ENCODE data around the gene PALLD. TPM values are rescaled to one million over a fixed set of nuclear protein-coding genes. Genes with fewer than 3 reads are reported as not detected.
A peak's percentile ranks its signal among the peaks of the same experiment; 100 is the strongest.

Gene PALLD
- total RNA-seq, 1 experiment from 2014 or later: 0.51 TPM

DNA sequence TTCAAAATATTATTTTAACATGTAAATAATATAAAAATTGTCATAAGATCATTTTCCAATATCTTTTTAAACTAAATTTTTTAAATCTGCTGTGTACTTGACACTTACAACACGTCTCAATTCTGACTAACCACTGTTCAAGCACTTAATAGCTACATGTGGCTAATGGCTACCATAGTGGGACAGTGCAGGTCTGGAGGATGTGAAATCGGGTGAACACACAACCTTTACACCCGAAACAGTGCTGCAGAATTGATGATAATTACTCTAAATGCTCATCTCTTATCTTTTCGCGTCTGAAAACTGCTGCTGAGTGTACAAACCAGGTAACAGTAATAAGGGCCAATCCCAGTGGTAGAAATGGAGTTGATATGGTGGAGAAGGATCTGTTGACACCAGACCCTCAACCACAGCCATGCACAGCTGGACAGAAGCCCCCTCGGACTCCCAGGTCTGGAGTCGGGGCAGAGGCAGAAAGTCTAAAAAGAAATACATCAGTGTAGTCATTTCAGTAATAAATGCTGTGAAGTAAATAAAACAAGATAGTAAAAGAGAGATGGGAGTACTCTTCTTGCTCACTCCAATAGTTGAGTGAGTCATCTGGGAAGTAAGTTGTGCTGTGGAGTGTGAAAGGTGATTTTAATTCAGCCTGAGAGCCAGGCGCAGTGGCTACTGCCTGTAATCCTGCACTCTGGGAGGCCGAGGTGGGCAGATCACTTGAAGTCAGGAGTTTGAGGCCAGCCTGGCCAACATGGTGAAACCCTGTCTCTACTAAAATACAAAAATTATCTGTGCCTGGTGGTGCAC lies 363.2 kb downstream of the PALLD start:
- DNase-seq (ENCODE audit: low spot score): no peak
- in situ Hi-C loops (cut with HindIII; ENCODE audit: low sequenced_read_pairs): no loop called here

DNA sequence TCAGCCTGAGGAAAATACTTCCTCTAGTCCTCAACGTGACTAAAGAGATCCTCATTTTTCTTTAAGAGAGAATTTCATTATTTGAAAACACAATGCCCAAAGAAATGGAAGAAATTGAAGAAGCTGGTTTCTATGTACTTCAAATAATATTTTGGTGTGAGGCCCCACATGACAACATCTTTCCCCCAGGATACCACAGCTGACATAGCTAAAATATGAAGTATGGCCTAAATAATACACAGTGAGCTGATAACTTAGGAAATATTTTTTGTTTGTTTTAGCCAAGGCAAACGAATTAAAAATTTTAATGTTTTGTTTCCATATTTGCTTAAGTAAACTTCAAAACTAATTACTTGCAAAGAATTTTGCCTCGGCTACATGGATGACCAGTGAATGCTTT lies 364.0 kb downstream of the PALLD start:
- DNase-seq (ENCODE audit: low spot score): no peak
- in situ Hi-C loops (cut with HindIII; ENCODE audit: low sequenced_read_pairs): no loop called here

GRCh38 chr4:168863719-168864647 lies 367.1 kb downstream of the PALLD start:
- DNase-seq (ENCODE audit: low spot score): no peak
- in situ Hi-C loops (cut with HindIII; ENCODE audit: low sequenced_read_pairs): no loop called here

DNA sequence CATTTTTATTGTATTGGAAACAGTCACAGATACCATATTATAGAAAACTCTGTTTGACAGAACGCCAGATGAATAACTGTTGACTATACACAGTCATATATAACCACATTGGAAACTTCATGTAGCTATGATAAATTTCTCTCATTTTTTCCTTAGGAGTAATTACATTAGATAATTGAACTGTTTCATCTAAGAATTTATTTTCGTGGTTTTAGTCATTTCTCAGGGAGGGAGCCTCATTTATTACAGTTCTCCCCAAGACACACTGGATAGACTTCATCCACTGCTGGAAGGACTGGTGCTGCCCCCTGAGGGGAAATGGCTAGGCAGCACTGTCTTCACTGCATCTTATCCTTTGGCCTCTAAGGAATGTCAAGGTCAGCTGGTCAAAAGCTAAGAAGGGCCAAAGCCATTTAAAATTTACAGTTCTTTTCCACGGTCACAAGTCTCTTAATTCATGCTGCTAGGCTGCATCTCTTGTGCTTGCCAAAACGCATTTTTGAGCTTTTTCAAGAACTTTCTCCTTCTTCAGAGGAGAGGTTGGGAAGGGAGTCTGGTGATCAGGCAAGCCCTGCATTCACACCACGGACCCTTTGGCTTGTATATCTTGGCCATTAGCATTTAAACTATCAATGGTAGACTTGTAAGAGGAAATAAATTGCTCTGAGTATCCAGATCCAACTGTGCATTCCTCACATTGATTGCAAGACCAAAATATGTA lies 368.1 kb downstream of the PALLD start:
- in situ Hi-C loops (cut with HindIII; ENCODE audit: low sequenced_read_pairs): no loop called here
- DNase-seq (ENCODE audit: low spot score): no peak

- no peak for DNase-seq (ENCODE audit: low spot score)
- in situ Hi-C loops (cut with HindIII; ENCODE audit: low sequenced_read_pairs): no loop called here
These were observed 369.0 kb downstream of the PALLD start for GRCh38 chr4:168865854-168866253.

DNA sequence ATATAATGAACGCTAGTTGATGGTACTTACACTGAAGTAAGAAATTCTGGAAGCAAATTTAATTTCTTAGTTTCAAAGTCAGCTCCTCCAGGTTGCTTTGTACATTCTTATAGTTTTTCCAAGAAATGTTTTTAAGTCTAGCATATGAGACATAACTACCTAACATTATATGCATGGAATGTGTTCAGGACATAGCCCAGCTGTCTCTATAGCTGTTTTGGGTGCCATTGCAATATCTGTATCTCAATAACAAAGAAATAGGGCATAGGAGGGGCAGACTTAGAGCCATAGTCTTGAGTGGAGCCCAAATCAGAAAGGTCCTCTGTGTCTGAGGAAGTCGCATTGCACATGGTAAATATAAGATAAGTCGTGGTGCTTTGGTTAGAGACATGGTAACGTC lies 369.8 kb downstream of the PALLD start:
- in situ Hi-C loops (cut with HindIII; ENCODE audit: low sequenced_read_pairs): no loop called here
- no peak for DNase-seq (ENCODE audit: low spot score)

- in situ Hi-C loops (cut with HindIII; ENCODE audit: low sequenced_read_pairs): no loop called here
These were observed 370.3 kb downstream of the PALLD start for GRCh38 chr4:168867128-168867527.

GRCh38 chr4:168868044-168868781 lies 371.4 kb downstream of the PALLD start:
- in situ Hi-C loops (cut with HindIII; ENCODE audit: low sequenced_read_pairs): no loop called here

More at GRCh38 chr4:168867128-168867527, 370.3 kb downstream of the PALLD start:
- DNase-seq (ENCODE audit: low spot score): no peak

DNA sequence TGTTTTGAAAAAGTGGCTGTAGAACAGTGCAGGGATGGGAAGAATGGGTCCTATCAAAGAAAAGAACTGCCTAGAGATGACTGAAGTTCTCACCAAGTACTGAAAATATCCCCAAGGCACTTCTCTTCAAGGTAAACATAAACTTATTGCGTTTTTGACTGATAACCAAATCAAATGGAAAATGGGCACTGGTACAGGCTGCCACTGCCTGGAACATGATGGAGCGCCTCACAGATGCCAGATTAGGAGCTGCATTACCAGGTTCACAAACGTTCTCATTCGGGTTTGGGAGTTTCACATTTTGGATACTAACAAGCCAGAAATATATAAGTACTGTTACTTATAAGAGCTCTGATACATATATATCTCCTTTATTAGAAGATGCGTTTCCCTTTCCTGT lies 371.9 kb downstream of the PALLD start:
- in situ Hi-C loops (cut with HindIII; ENCODE audit: low sequenced_read_pairs): no loop called here
- DNase-seq (ENCODE audit: low spot score): no peak

More at GRCh38 chr4:168868044-168868781, 371.4 kb downstream of the PALLD start:
- no peak for DNase-seq (ENCODE audit: low spot score)

DNA sequence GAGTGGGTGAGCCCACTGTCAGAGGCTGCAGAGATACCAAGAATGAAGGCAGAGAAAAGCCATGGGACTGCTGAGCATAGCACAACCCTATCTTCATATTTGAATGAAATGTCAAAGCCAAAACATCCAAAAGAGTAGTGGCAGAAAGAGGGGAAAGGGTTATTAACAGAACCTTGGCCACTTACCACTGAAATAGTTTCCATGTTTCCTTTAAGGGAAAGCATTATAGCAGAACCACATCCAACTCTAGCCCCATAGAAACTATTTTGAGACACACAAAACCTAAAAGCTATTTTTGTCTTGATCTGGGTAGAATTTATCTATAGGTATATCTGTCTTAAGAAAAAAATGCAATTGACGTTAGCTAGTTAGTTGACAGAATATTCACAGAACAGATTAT lies 373.2 kb downstream of the PALLD start:
- in situ Hi-C loops (cut with HindIII; ENCODE audit: low sequenced_read_pairs): no loop called here
- DNase-seq (ENCODE audit: low spot score): no peak

GRCh38 chr4:168871632-168872031 lies 374.8 kb downstream of the PALLD start:
- no peak for DNase-seq (ENCODE audit: low spot score)
- in situ Hi-C loops (cut with HindIII; ENCODE audit: low sequenced_read_pairs): no loop called here

DNA sequence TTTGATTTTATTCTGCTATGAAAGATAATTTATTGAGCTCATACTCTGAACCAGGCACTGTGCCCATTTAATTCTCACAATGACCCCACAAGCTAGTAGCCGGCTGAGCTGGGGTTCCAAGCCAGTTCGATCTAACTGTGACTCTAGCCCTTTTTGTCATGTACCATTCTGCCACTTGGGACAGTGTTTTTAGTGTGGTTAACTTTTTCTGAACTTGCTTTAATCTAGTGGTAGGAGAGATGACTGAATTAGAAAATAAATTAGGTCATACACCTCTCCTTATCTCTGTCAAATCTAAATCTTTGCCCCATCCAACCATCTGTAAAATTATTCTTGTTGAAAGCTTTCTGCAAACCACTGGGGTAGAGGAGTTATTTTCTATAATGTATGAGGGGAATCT lies 377.2 kb downstream of the PALLD start:
- no peak for DNase-seq (ENCODE audit: low spot score)
- in situ Hi-C loops (cut with HindIII; ENCODE audit: low sequenced_read_pairs): no loop called here

DNA sequence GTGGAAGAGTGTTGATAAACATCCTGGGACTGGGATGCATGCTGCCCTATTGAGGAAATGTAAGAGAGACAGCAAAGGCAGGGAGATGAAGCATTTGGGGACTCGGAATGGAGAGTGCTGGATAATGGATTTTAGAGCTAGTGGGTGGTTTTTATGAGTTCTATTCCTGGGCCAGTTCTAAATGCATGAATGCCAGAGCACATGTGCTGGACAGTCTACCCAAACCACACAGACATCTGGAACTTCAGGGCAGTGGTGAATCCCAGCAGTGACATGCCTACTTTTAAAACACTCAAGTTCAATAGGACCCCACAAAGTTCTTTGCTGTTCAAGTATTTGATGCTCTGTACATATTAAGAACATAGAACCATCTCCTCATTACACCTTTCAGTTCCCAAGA lies 379.3 kb downstream of the PALLD start:
- no peak for DNase-seq (ENCODE audit: low spot score)
- in situ Hi-C loops (cut with HindIII; ENCODE audit: low sequenced_read_pairs): no loop called here

DNA sequence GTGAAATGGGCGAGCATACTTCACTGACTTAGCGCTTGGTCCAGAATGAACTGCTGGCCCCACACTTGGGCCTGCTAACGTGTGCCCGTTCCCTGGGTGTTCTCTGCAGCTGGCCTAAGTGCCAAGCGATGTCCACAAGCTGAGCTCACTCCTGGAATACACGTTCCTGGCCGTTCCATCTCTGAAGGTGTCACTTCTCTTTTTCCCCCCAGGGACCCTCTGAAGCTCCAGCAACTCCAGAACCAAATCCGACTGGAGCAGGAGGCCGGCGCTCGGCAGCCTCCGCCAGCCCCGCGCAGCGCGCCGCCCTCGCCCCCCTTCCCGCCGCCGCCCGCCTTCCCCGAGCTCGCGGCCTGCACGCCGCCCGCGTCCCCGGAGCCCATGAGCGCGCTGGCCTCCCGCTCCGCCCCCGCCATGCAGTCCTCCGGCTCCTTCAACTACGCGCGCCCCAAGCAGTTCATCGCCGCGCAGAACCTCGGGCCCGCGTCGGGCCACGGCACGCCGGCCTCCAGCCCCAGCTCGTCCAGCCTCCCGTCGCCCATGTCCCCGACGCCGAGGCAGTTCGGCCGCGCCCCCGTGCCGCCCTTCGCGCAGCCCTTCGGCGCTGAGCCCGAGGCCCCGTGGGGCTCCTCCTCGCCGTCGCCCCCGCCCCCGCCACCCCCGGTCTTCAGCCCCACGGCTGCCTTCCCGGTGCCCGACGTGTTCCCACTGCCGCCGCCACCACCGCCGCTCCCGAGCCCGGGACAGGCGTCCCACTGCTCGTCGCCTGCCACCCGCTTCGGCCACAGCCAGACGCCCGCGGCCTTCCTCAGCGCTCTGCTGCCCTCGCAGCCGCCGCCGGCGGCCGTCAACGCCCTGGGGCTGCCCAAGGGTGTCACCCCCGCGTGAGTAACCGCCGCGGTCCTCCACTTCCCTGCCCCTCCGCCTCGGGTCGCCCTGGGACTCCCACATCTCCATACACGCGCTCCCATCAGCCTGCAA lies 380.9 kb downstream of the PALLD start:
- peak; percentile 49 for DNase-seq (ENCODE audit: low spot score)
- in situ Hi-C loops (cut with HindIII; ENCODE audit: low sequenced_read_pairs): no loop called here

DNA sequence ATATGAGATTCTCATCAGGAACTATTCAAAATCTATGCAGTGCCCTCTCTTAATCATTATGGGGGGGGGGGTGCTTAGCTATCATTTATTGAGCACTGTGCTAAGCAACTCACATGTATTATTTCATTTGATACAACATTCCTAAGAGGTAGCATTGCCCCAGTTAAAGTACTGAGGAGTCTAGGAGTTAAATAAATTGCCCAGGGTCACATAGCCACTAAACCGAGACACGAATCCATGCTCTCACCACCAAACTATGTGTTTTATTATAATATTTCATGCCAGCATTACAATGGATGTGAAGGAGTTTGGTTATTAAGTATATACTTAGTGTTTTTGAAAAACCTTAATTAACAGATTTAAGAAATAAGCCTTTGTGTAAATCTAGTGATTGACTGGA lies 381.8 kb downstream of the PALLD start:
- in situ Hi-C loops (cut with HindIII; ENCODE audit: low sequenced_read_pairs): no loop called here
- peak; percentile 24 for DNase-seq (ENCODE audit: low spot score)

- DNase-seq (ENCODE audit: low spot score): no peak
- in situ Hi-C loops (cut with HindIII; ENCODE audit: low sequenced_read_pairs): no loop called here
These were observed 382.3 kb downstream of the PALLD start for GRCh38 chr4:168879188-168879587.

GRCh38 chr4:168880072-168880675 lies 383.3 kb downstream of the PALLD start:
- in situ Hi-C loops (cut with HindIII; ENCODE audit: low sequenced_read_pairs): no loop called here
- DNase-seq (ENCODE audit: low spot score): no peak
